HG03354 (cell line): Measurements from ENCODE around the gene TTC24.

Source experiments
- ATAC-seq: cut with Tn5 transposase; IDR thresholded peaks from one replicate; pipeline ENCODE4 v1.9.1; 2021; ENCODE audit warnings: mild to moderate bottlenecking; ENCODE audit not compliant: unreplicated experiment, poor library complexity, severe bottlenecking

Gene TTC24

GRCh38 chr1:156579472-156579871 is at the start of gene TTC24:
Gene TTC24 (plus strand): TSS chr1:156579723. CDS start chr1:156581365, 1,642 bp downstream.
- ATAC-seq = no peak

- no peak for ATAC-seq
Observed at GRCh38 chr1:156530006-156530405, 49.5 kb upstream of the TTC24 start.

GRCh38 chr1:156532374-156532773 is 47.1 kb upstream of the TTC24 start:
- no peak for ATAC-seq

GRCh38 chr1:156533568-156534220 is 45.8 kb upstream of the TTC24 start:
- ATAC-seq = no peak

GRCh38 chr1:156534424-156535060 is 45.0 kb upstream of the TTC24 start:
- ATAC-seq = no peak

GRCh38 chr1:156537027-156537426 is 42.5 kb upstream of the TTC24 start:
- ATAC-seq = no peak

- ATAC-seq = no peak
Observed at GRCh38 chr1:156538711-156539440, 40.6 kb upstream of the TTC24 start.

- no peak for ATAC-seq
Observed at GRCh38 chr1:156539818-156540355, 39.6 kb upstream of the TTC24 start.

- ATAC-seq = no peak
Observed at GRCh38 chr1:156540955-156541354, 38.6 kb upstream of the TTC24 start.

GRCh38 chr1:156543066-156543465 is 36.5 kb upstream of the TTC24 start:
- no peak for ATAC-seq

- no peak for ATAC-seq
Observed at GRCh38 chr1:156544592-156545102, 34.9 kb upstream of the TTC24 start.

- ATAC-seq = no peak
Observed at GRCh38 chr1:156546267-156546666, 33.3 kb upstream of the TTC24 start.

GRCh38 chr1:156547434-156547833 is 32.1 kb upstream of the TTC24 start:
- ATAC-seq = no peak

- no peak for ATAC-seq
Observed at GRCh38 chr1:156547982-156548381, 31.5 kb upstream of the TTC24 start.

GRCh38 chr1:156549390-156549789 is 30.1 kb upstream of the TTC24 start:
- no peak for ATAC-seq

- no peak for ATAC-seq
Observed at GRCh38 chr1:156549831-156550230, 29.7 kb upstream of the TTC24 start.

GRCh38 chr1:156550346-156550745 is 29.2 kb upstream of the TTC24 start:
- no peak for ATAC-seq

GRCh38 chr1:156551066-156551643 is 28.4 kb upstream of the TTC24 start:
- ATAC-seq = no peak

GRCh38 chr1:156551869-156552268 is 27.7 kb upstream of the TTC24 start:
- no peak for ATAC-seq

GRCh38 chr1:156552518-156552917 is 27.0 kb upstream of the TTC24 start:
- ATAC-seq = no peak
